ENCODE measurements around the gene FAM107B.

FAM107B gene

GRCh38 chr10:14580671-14581332 is 193.9 kb downstream of the FAM107B start:
- no peak for DNase-seq (ENCODE audit: low spot score)

GRCh38 chr10:14579405-14579804 is 195.3 kb downstream of the FAM107B start:
- DNase-seq (ENCODE audit: low spot score), result no peak

DNA sequence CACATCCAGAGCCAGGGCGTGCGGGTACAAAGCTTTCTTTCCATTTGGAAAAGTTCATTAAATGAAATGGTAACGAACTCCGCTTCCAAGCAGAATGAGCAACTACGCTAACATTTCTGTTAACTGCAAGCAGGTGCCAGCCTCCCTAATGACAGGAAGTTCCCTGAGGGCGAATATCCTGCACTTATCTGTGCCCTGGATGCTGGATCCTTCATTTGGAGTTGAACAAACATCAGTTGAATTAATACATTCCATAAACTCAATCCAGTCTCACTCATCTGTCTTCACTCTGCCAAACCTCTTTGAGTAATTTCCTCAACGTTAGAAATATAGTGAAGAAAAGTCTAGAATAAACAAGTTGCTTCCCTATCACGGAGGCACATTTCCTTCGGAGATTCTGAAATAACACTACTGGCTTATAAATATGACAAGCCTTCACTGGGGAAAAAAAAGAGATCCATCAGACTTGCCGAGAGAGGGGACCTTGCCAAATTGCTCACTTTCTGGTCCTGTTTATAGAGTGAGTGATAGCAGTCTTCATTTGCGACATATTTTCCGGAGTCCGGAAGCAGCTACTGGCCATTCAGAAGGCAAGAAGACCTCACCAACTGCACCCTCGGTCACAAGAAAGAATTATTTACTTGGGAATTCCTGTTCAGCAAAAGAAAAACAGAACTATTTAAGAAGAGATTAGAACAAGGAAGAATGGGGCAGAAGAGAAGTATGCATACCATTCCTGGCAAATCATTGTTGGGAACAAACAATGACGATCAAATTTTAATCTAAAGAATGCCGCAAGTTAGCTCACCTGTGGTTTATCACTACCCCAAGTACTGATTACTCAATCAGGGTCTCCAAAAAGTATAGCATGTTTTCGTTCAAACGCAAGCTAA is 196.4 kb downstream of the FAM107B start:
- DNase-seq (ENCODE audit: low spot score), result no peak

DNA sequence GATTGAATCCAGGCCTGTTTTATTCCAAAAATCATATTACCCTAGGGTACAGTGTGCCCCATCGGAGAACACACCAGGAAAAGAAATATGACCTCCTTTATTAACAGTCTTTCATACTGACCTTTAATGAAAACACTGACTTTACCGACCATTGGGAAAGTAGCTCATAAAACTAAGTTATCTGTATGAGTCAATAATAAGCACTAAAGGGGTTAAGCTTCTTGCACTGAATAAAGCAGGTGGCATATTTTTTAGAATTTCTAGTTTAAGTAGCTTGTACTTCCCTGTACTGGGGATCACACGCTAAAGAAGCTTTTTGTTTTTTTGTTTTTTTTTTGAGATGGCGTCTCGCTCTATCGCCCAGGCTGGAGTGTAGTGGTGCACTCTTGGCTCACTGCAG is 199.8 kb downstream of the FAM107B start:
- no peak for DNase-seq (ENCODE audit: low spot score)

DNA sequence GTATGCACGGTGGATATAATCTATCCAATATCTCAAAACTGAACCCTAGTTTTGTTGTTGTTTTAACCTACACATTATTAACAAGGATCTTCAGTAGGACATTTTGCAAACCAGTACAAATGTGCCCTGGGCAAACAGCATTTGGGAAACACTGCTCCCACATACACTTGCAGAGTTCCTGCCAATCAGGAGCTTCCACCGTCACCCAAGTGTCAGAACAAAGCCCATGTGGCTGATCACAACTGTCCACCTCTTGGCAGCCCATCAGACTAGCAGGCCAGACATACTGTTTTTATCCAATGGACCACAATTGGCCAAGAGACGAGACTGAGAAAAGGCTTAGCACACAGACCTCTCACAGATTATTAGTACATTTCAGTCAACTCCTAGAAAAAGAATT is 200.4 kb downstream of the FAM107B start:
- DNase-seq (ENCODE audit: low spot score), result peak; percentile 76

DNA sequence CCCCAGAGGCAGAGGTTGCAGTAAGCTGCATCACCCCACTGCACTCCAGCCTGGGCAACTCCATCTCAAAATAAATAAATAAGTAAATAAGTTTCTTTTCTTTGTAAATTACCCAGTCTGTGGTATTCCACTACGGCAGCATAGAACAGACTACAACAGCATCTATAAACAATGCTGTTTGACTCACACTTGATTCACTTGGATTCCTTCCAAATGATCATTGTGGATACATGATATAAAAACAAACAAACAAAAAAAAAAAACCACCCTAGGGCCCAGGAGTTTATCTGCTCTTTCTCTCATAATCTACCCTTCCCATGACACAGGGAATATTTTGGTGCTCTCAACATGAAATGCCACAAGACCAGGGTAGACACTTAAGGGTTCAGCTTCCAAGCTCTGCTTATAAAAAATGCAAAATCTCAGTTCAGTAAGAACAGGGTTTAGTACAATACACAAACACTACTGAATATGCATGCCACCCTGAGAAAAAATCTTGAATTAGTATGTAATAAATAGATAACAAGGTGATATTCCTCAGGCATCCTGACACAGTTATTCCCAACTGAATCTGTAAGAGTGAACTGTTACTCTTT is 200.9 kb downstream of the FAM107B start:
- DNase-seq (ENCODE audit: low spot score), result peak; percentile 66

DNA sequence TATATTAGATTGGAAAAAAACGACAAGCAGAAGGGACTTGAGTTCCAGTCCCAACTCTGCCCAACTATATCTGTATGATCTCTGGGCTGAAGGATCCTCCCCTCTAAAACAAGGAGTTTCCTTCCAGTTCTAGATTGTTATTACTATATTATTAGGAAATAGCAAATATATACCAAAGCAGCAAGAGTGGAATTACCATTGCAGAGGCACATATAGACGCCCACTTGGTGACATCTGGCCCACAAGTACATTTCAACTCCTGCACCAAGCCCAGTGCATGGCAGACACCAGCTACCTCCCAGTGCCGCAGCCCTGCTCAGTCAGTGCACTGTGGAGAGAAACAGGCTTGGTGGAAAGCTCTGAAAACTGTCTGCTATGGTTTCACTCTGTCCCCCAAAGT is 201.9 kb downstream of the FAM107B start:
- no peak for DNase-seq (ENCODE audit: low spot score)

- peak; percentile 99 for DNase-seq (ENCODE audit: low spot score)
These were observed 202.7 kb downstream of the FAM107B start for GRCh38 chr10:14571866-14572507.

GRCh38 chr10:14570800-14571199 is 203.9 kb downstream of the FAM107B start:
- peak; percentile 79 for DNase-seq (ENCODE audit: low spot score)

DNA sequence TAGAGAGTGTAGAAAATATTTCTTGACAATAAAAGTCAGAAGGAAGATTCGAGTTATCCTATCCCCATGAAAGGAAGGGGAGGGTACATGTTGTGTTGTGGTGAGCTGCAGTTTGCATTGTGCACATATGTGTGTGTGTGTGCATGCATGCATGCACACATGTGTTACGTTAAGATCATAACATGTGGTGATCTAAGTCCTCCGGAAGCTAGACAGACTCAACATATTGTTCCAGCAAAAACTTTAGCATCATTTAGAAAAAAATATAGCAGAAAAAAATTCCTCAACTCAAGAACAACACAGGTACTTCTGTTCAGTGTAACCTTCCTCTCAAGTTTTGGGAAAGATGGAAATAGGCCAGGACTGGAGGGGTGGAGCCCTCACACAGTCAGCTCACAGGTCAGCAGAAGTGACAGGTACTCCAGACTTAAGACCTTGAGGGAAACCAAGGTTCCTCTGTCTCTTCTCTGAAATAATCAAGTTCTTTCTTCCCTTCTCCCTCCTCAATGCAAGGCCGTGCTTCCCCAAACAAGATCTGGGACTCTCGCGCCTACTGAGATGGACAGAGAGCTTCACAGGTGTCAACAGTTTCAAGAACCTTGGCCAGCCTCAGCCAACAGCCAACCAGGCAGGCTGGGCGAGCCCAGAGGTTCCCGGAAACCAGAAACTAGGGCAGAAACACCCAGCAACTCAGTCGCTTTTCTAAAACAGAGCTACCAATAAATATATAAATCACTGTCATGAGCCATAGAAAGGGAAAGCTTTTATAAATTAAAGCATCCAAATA is 205.2 kb downstream of the FAM107B start:
- DNase-seq (ENCODE audit: low spot score), result no peak

DNA sequence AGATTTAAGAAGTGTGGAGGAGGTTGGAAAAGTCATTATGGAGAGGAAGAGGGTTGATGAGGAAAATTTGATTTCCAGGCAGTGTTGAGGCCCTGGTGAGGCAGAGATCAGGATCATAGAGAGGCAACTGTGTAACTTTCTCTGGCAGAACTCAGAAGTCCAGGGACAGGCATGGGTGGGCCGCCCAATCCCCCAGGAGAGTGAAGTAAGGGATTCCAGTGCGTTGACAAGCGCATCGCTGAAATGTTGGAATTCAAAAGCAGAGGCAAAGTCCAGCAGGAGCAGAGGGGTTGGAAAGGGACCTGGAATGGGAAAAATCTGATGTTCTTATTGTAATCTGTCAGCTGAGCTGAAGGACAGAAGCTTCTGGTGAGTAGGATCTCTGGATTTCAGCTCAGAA is 207.3 kb downstream of the FAM107B start:
- no peak for DNase-seq (ENCODE audit: low spot score)

DNA sequence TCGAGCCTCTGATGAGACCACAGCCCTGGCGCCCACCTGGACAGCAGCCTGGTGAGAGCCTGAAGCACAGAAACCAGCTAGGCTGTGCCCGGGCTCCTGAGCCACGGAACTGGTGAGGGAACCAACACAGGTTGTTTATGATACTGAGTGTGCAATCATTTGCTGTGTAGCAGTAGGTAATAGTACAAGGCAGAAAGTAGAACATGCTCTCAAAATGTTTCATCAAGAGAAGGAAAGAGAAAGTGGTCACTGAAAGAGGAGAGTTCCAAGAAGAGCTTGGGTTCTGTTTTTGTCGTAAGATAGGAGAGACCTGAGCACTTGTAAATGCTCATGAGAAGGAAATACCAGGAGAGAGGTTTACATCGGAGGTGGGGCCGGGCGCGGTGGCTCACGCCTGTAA is 208.2 kb downstream of the FAM107B start:
- no peak for DNase-seq (ENCODE audit: low spot score)

- DNase-seq (ENCODE audit: low spot score), result no peak
These were observed 209.5 kb downstream of the FAM107B start for GRCh38 chr10:14565199-14565598.

- DNase-seq (ENCODE audit: low spot score), result no peak
These were observed 210.4 kb downstream of the FAM107B start for GRCh38 chr10:14564268-14564744.

GRCh38 chr10:14563359-14563940 is 211.2 kb downstream of the FAM107B start:
- DNase-seq (ENCODE audit: low spot score), result no peak

- DNase-seq (ENCODE audit: low spot score), result no peak
These were observed 211.7 kb downstream of the FAM107B start for GRCh38 chr10:14563076-14563336.

GRCh38 chr10:14562218-14563075 is 212.2 kb downstream of the FAM107B start:
- no peak for DNase-seq (ENCODE audit: low spot score)

DNA sequence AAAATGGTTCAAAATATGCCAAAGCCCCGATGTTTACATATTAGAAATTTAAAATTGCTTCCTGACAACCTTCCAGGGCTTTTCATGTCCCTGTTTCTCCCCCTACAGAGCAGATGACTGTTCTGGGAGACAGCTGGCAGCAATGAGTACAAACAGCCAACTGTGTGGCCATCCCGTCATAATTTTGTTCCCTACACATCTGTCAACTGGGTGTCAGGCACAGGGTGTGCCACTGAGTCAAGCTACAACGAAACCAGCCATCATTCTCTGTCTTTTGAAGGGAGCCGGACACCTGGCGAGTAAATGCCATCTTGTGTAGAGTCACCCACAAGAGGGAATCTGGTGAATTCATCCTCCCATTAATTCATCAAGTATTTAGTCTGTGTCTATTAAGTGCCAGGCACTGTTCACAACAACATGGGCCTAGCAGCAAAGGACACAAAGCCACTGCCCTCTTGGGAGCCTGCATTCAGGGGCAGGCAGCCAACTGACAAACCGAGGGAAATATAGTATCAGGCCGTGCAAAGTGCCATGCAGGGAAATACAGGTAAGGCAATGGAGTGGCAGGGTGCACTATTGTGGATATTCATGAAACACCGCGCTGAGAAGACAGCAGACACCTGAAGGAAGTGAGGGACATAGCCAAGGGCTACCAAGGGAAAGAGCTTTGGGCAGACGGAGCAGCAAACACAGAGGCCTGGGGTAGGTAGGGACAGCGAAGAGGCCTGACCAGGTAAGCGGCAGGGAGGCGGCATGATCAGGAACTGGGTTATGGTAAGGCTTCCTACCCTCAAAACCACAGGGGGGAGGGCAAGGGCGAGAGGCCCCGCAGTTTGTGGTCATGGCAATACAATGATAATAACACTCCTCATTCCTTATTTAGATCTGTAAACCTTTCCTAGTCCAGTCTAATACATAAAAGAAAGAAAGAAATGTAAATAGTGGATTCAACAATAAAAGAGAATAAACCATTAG is 213.6 kb downstream of the FAM107B start:
- peak; percentile 85 for DNase-seq (ENCODE audit: low spot score)

GRCh38 chr10:14560274-14560673 is 214.4 kb downstream of the FAM107B start:
- no peak for DNase-seq (ENCODE audit: low spot score)

Data from pons (tissue), 1 donor.